ENCODE measurements around the gene ANKRD1. TPM values are rescaled to one million over a fixed set of nuclear protein-coding genes. Genes with fewer than 3 reads are reported as not detected.

ANKRD1 gene
- total RNA-seq, 1 experiment from 2014 or later: 0.11 TPM

GRCh38 chr10:90890347-90890746 lies 30.5 kb downstream of the ANKRD1 start:
- Histone ChIP-seq H2BK120ac (ENCODE audit: low read depth, low read length, poor library complexity, severe bottlenecking) (no peak overlapping the region), H3K56ac (ENCODE audit: insufficient read length, low read depth, low read length) (no peak overlapping the region), H3K4me2 (ENCODE audit: insufficient read depth, insufficient read length, low read length) (no peak overlapping the region), H3K79me1 (ENCODE audit: insufficient read depth, low read depth, low read length, poor library complexity, severe bottlenecking) (no peaks in the 10 kb centered on the region), H4K8ac (replicated peaks; ENCODE audit: insufficient read length, low read depth, low read length) (no peak overlapping the region), H3K79me2 (ENCODE audit: insufficient read depth, low read length) (no peaks in the 10 kb centered on the region), H2BK12ac (ENCODE audit: insufficient read length, low read depth, low read length) (no peak overlapping the region), H3K27ac (ENCODE audit: insufficient read length, low read depth, low read length) (no peak overlapping the region), H3K9me3 (ENCODE audit: control insufficient read depth, low read depth, low read length) (no peaks in the 10 kb centered on the region), H2BK5ac (ENCODE audit: insufficient read length, low read length) (no peak overlapping the region), H3K18ac (ENCODE audit: insufficient read length, low read depth, low read length) (no peak overlapping the region), H2BK20ac (ENCODE audit: low read depth, low read length, poor library complexity, severe bottlenecking) (no peak overlapping the region), H2AFZ (ENCODE audit: low read length) (no peak overlapping the region), H3K4ac (ENCODE audit: low read depth, low read length) (no peak overlapping the region), H2AK5ac (ENCODE audit: insufficient read length, low read length) (no peak overlapping the region), H3K9ac (ENCODE audit: extremely low read depth, insufficient read length, low read length) (no peak overlapping the region), H3K4me1 (ENCODE audit: insufficient read depth, low read length) (no peaks in the 10 kb centered on the region), H3K14ac (ENCODE audit: insufficient read depth, low read length) (no peak overlapping the region), H3T11ph (ENCODE audit: low read length) (no peak overlapping the region), H3K27me3 (ENCODE audit: insufficient read depth, low read length) (no peaks in the 10 kb centered on the region), H3K23ac (ENCODE audit: insufficient read length, low read depth, low read length) (no peak overlapping the region), H4K91ac (ENCODE audit: insufficient read length, low read depth, low read length) (no peak overlapping the region), H3K23me2 (ENCODE audit: insufficient read length, low read depth, low read length, poor library complexity, severe bottlenecking) (no peaks in the 10 kb centered on the region), H2BK15ac (ENCODE audit: low read depth, low read length) (no peak overlapping the region), H4K5ac (ENCODE audit: insufficient read length, low read depth, low read length) (no peak overlapping the region), H4K20me1 (ENCODE audit: control insufficient read depth, insufficient read depth, insufficient read length) (no peaks in the 10 kb centered on the region)
- no peak overlapping the region for H3K27ac Mint-ChIP-seq
- H3K4me1 Mint-ChIP-seq: peaks cover 4 to 14% of the 10 kb centered on the region in 2 experiments
- no CpG with 5 or more reads among the region's 2 CpGs for WGBS (ENCODE audit: extremely low coverage, insufficient read length, low lambda C conversion rate)
- H3K36me3 Mint-ChIP-seq (ENCODE audit: insufficient read depth in 1 of 3, low read depth in 3 of 3): peaks cover 10 to 74% (median 69%) of the 10 kb centered on the region in 3 experiments; a peak in 6 of 7 replicates
- H3K27me3 Mint-ChIP-seq (ENCODE audit: low read depth): no peaks in the 10 kb centered on the region
- H3K4me3 Mint-ChIP-seq: no peak overlapping the region
- no peak for DNase-seq
- TF ChIP-seq, protein P1, sequence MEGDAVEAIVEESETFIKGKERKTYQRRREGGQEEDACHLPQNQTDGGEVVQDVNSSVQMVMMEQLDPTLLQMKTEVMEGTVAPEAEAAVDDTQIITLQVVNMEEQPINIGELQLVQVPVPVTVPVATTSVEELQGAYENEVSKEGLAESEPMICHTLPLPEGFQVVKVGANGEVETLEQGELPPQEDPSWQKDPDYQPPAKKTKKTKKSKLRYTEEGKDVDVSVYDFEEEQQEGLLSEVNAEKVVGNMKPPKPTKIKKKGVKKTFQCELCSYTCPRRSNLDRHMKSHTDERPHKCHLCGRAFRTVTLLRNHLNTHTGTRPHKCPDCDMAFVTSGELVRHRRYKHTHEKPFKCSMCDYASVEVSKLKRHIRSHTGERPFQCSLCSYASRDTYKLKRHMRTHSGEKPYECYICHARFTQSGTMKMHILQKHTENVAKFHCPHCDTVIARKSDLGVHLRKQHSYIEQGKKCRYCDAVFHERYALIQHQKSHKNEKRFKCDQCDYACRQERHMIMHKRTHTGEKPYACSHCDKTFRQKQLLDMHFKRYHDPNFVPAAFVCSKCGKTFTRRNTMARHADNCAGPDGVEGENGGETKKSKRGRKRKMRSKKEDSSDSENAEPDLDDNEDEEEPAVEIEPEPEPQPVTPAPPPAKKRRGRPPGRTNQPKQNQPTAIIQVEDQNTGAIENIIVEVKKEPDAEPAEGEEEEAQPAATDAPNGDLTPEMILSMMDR (conservative IDR thresholded peaks at IDR 0.05): no peak
- no peaks in the 10 kb centered on the region; a peak in 1 of 5 replicates for H3K9me3 Mint-ChIP-seq
